H1 (cell line): ENCODE results near the gene APH1A. TPM values are rescaled to one million over a fixed set of nuclear protein-coding genes. Genes with fewer than 3 reads are reported as not detected.

Experiments
- CTCF ChIA-PET: fragments of 300-600 bp; sonication (Branson Sonifier 250); formaldehyde crosslinking; loops from one replicate; lab custom pipeline; 2021; ENCODE audit not compliant: partially characterized antibody; lab: Charles Lee
- POLR2A ChIA-PET: fragments of 300-600 bp; sonication (Branson Sonifier 250); formaldehyde crosslinking; loops from one replicate; lab custom pipeline; 2021; ENCODE audit warnings: inconsistent platforms; ENCODE audit not compliant: partially characterized antibody; lab: Charles Lee
- DNase-seq, 2 experiments: peaks; one replicate each; pipeline versions ENCODE4 v3.0.0 to v3.0.0-alpha.2; 2010 to 2022; ENCODE audit warnings: low spot score in 2 of 2, low read depth in 1 of 2, mixed read lengths in 1 of 2
- FAIRE-seq: peaks from 2 replicates; lab custom pipeline; 2011; peaks lifted over from hg19 to GRCh38; lab: Jason Lieb, UNC
- H2AFZ ChIP-seq: 2 replicates; pipeline ENCODE4 v1.8.1; 2012; ENCODE audit warnings: low read length, inconsistent platforms
- H2AK5ac ChIP-seq: 2 replicates; pipeline ENCODE4 v1.6.1; 2013; ENCODE audit warnings: low read depth, low read length
- H2BK120ac ChIP-seq: replicated peaks from 2 replicates; pipeline ENCODE3; 2013; ENCODE audit warnings: low read depth, low read length, inconsistent platforms
- H2BK12ac ChIP-seq: 2 replicates; pipeline ENCODE4 v1.6.1; 2013; ENCODE audit warnings: low read depth, low read length
- H2BK15ac ChIP-seq: 2 replicates; pipeline ENCODE4 v1.6.1; 2013; ENCODE audit warnings: low read length
- H2BK20ac ChIP-seq: 2 replicates; pipeline ENCODE4 v1.6.1; 2013; ENCODE audit warnings: low read length
- H2BK5ac ChIP-seq: 2 replicates; pipeline ENCODE4 v1.6.1; 2013; ENCODE audit warnings: low read depth, low read length
- H3K14ac ChIP-seq: 2 replicates; pipeline ENCODE4 v1.6.1; 2013; ENCODE audit warnings: inconsistent platforms; ENCODE audit not compliant: insufficient read length
- H3K18ac ChIP-seq: 2 replicates; pipeline ENCODE4 v1.6.1; 2013; ENCODE audit warnings: low read length; ENCODE audit errors: extremely low read depth
- H3K23ac ChIP-seq: 2 replicates; pipeline ENCODE4 v1.6.1; 2013; ENCODE audit warnings: inconsistent platforms; ENCODE audit not compliant: insufficient read length
- H3K23me2 ChIP-seq: 2 replicates; pipeline ENCODE4 v1.6.1; 2013; ENCODE audit warnings: low read depth, low read length
- H3K27ac ChIP-seq: 2 replicates; pipeline ENCODE4 v1.6.1; 2011; ENCODE audit warnings: low read depth, low read length, inconsistent platforms
- H3K27me3 ChIP-seq, 4 experiments: replicated peaks in 1 of 4; 1 replicate in 1 of 4; 2 replicates in 3 of 4; pipeline versions ENCODE4 v1.6.1 to v1.8.1; 2011 to 2013; ENCODE audit warnings: low read length in 3 of 4, mild to moderate bottlenecking in 3 of 4, inconsistent platforms in 2 of 4, mixed read lengths in 2 of 4, moderate library complexity in 1 of 4; ENCODE audit not compliant: control insufficient read depth in 3 of 4, insufficient read depth in 3 of 4; ENCODE audit errors: extremely low read depth in 1 of 4
- H3K36me3 ChIP-seq, 4 experiments: 2 replicates each; pipeline versions ENCODE4 v1.6.1 to v1.8.1; 2011 to 2013; ENCODE audit warnings: mild to moderate bottlenecking in 4 of 4, low read length in 3 of 4, moderate library complexity in 2 of 4, control low read depth in 1 of 4, inconsistent platforms in 1 of 4; ENCODE audit not compliant: insufficient read depth in 4 of 4, control insufficient read depth in 2 of 4
- H3K4ac ChIP-seq: replicated peaks from 2 replicates; pipeline ENCODE3; 2013; ENCODE audit warnings: low read length, low read depth, mixed read lengths, inconsistent platforms; ENCODE audit not compliant: insufficient read length
- H3K4me1 ChIP-seq, 4 experiments: replicated peaks in 1 of 4; 1 replicate in 1 of 4; 2 replicates in 3 of 4; pipeline versions ENCODE4 v1.6.1 to v1.8.1; 2011 to 2013; ENCODE audit warnings: low read length in 3 of 4, inconsistent platforms in 2 of 4, mixed read lengths in 1 of 4; ENCODE audit not compliant: insufficient read depth in 4 of 4, control insufficient read depth in 3 of 4
- H3K4me2 ChIP-seq, 2 experiments: 2 replicates each; pipeline versions ENCODE4 v1.6.1 to v1.8.1; 2011 to 2013; ENCODE audit warnings: low read depth in 2 of 2, low read length in 2 of 2, control low read depth in 1 of 2, inconsistent platforms in 1 of 2, mild to moderate bottlenecking in 1 of 2; ENCODE audit not compliant: insufficient read depth in 1 of 2
- H3K4me3 ChIP-seq, 4 experiments: fragments of 200-600, 300-600 bp in 1 of 4; sonication (generic), shearing (Covaris generic), sonication (Bioruptor Twin) in 1 of 4; 2 replicates each; pipeline versions ENCODE4 v1.5.1 to v1.8.1; 2011 to 2016; ENCODE audit warnings: low read length in 4 of 4, low read depth in 3 of 4, control low read depth in 2 of 4, inconsistent platforms in 2 of 4, mild to moderate bottlenecking in 2 of 4, mixed read lengths in 1 of 4, moderate library complexity in 1 of 4; ENCODE audit not compliant: insufficient read depth in 2 of 4; ENCODE audit errors: extremely low read depth in 1 of 4
- H3K56ac ChIP-seq: replicated peaks from 2 replicates; pipeline ENCODE3; 2013; ENCODE audit warnings: low read depth, mild to moderate bottlenecking, mixed read lengths, low read length, inconsistent platforms; ENCODE audit not compliant: insufficient read length
- H3K79me1 ChIP-seq: 2 replicates; pipeline ENCODE4 v1.6.1; 2013; ENCODE audit warnings: low read depth, low read length, control low read depth
- H3K79me2 ChIP-seq, 2 experiments: 2 replicates each; pipeline versions ENCODE4 v1.6.1 to v1.8.1; 2012 to 2013; ENCODE audit warnings: low read length in 2 of 2, mild to moderate bottlenecking in 2 of 2, inconsistent platforms in 1 of 2; ENCODE audit not compliant: insufficient read depth in 2 of 2, control insufficient read depth in 1 of 2
- H3K9ac ChIP-seq, 4 experiments: replicated peaks in 1 of 4; 1 replicate in 1 of 4; 2 replicates in 3 of 4; pipeline versions ENCODE4 v1.6.1 to v1.8.1; 2011 to 2013; ENCODE audit warnings: low read depth in 3 of 4, low read length in 3 of 4, control low read depth in 2 of 4, mild to moderate bottlenecking in 2 of 4, moderate library complexity in 2 of 4, inconsistent platforms in 1 of 4; ENCODE audit errors: extremely low read depth in 1 of 4
- H3K9me3 ChIP-seq, 2 experiments: 2 replicates each; pipeline versions ENCODE4 v1.6.1 to v1.8.1; 2012 to 2013; ENCODE audit warnings: mild to moderate bottlenecking in 2 of 2, moderate library complexity in 2 of 2, control low read depth in 1 of 2, inconsistent platforms in 1 of 2, low read depth in 1 of 2, low read length in 1 of 2, mixed read lengths in 1 of 2; ENCODE audit not compliant: insufficient read depth in 2 of 2
- H4K20me1 ChIP-seq, 2 experiments: replicated peaks in 1 of 2; 2 replicates each; pipeline versions ENCODE3 to v1.8.1; 2011 to 2013; ENCODE audit warnings: inconsistent platforms in 2 of 2, low read length in 2 of 2, mild to moderate bottlenecking in 1 of 2; ENCODE audit not compliant: insufficient read depth in 2 of 2, control insufficient read depth in 1 of 2
- H4K5ac ChIP-seq: 2 replicates; pipeline ENCODE4 v1.6.1; 2013; ENCODE audit warnings: low read length, low read depth, mixed read lengths, inconsistent platforms; ENCODE audit not compliant: insufficient read length
- H4K8ac ChIP-seq: 2 replicates; pipeline ENCODE4 v1.8.0; 2013; ENCODE audit warnings: mild to moderate bottlenecking, moderate library complexity, low read length, inconsistent platforms; ENCODE audit not compliant: insufficient read depth; ENCODE audit errors: extremely low read depth
- H4K91ac ChIP-seq: replicated peaks from 2 replicates; pipeline ENCODE3; 2013; ENCODE audit warnings: low read length, mixed read lengths, inconsistent platforms; ENCODE audit not compliant: insufficient read length
- RFX5 ChIP-seq: IDR thresholded peaks from 2 replicates; pipeline ENCODE4 v1.6.1; 2011; ENCODE audit warnings: low read depth, low read length, improper control_type of control experiment, borderline replicate concordance
- SRF ChIP-seq: IDR thresholded peaks from 2 replicates; pipeline ENCODE4 v1.6.1; 2011; ENCODE audit warnings: mild to moderate bottlenecking, low read depth, low read length, moderate library complexity
- WGBS, 2 experiments: shearing (Covaris generic) in 1 of 2; methylation state at CpG; one replicate each; pipeline versions ENCODE4 v1.1.6 to v1.1.7; 2013 to 2015; ENCODE audit warnings: low lambda C conversion rate in 2 of 2, mixed read lengths in 2 of 2, inconsistent platforms in 1 of 2, low coverage in 1 of 2, missing lambda C conversion rate in 1 of 2; ENCODE audit not compliant: insufficient replicate concordance in 2 of 2, insufficient coverage in 1 of 2, insufficient read length in 1 of 2; ENCODE audit errors: extremely low coverage in 1 of 2, missing lambda C conversion rate in 1 of 2; 5-methylcytosine and 5-hydroxymethylcytosine counted together
- polyA plus RNA-seq, 7 experiments: library from polyadenylated mRNA; depleted of rRNA in 3 of 7; stranded (reverse) in 5 of 7; unstranded in 2 of 7; fragments of >200 nt in 5 of 7; fragments of 200-250 nt in 2 of 7; gene quantifications; 1 replicate in 5 of 7; 2 replicates in 1 of 7; 4 replicates in 1 of 7; pipeline versions ENCODE4 v1.2.1 to v1.2.3, GENCODE V29; 2011 to 2013; ENCODE audit warnings: missing spikeins in 2 of 7, mixed read lengths in 2 of 7
- total RNA-seq: library from RNA; stranded (reverse); fragmentation: NEBNext Ultra II Directional; extraction: Animal tissue kit (Norgen Biotek cat#: 25700); gene quantifications from 2 replicates; pipeline ENCODE4 v1.2.1, GENCODE V29; 2021

APH1A gene
- total and polyA plus RNA-seq, 2 of the 8 experiments (the other 6 are each of a cell fraction or from before 2014, with no cell fraction given), result 111 to 183 TPM

- Histone ChIP-seq H3K4me3 (peak overlapping the region; percentile 84 to 99 (median 98); a peak in 7 of 8 replicates), H2AK5ac (peak overlapping the region; percentile 78), H3K18ac (peak overlapping the region; percentile 96), H3K4me2 (peak overlapping the region; percentile 77 to 86), H4K20me1 (peaks cover 0 to 2% of the 10 kb centered on the region in 2 experiments), H3K4me1 (peaks cover 0 to 6% (median 2%) of the 10 kb centered on the region in 4 experiments; a peak in 5 of 7 replicates), H3K36me3 (no peaks in the 10 kb centered on the region), H3K27ac (peak overlapping the region; percentile 97), H2BK120ac (peak overlapping the region; percentile 30), H4K5ac (peak overlapping the region; percentile 86), H3K79me1 (no peaks in the 10 kb centered on the region; the same call in 1 of the 2 replicates), H3K27me3 (no peaks in the 10 kb centered on the region), H3K4ac (peak overlapping the region; percentile 91), H3K79me2 (peaks cover 22 to 41% of the 10 kb centered on the region in 2 experiments), H2BK5ac (peak overlapping the region; percentile 98), H2AFZ (0 out of 2 replicates have a peak overlapping the region, but pooled peaks have one; percentile 9), H3K9me3 (no peaks in the 10 kb centered on the region), H2BK15ac (no peak overlapping the region), H3K56ac (peak overlapping the region; percentile 57), H3K9ac (peak overlapping the region; percentile 88 to 93 (median 92)), H3K14ac (no peak overlapping the region), H3K23ac (no peak overlapping the region), H4K8ac (peak overlapping the region; percentile 66; the same call in 1 of the 2 replicates), H2BK20ac (no peak overlapping the region), H4K91ac (peak overlapping the region; percentile 96), H3K23me2 (peaks cover 10% of the 10 kb centered on the region), H2BK12ac (peak overlapping the region; percentile 95; the same call in 1 of the 2 replicates)
- POLR2A ChIA-PET, result interaction anchor here (0.6 to 5.6 kb wide), 17 partner anchors 10 to 349 kb away, joined by 3 to 61 read pairs (median 3); partner anchors contain the start of genes APH1A, CA14 and RPRD2
- WGBS, 2 experiments, result 17% methylated on average over 10 of the region's 10 CpGs; no CpG with 5 or more reads in 1 of the 2 experiments
- TF ChIP-seq RFX5 (0 out of 2 replicates have a peak, but pooled peaks have one; percentile 8), SRF (no peak)
- no peak for DNase-seq
- no peak for FAIRE-seq
- CTCF ChIA-PET, result interaction anchor here (1.1 to 1.5 kb wide), 3 partner anchors 15 to 296 kb away, joined by 3 to 7 read pairs (median 4); no protein-coding TSS in a partner anchor
Observed at GRCh38 chr1:150236614-150237100, 32.2 kb downstream of the APH1A start.
